HG03108 (cell line): Measurements from ENCODE around the gene TRMO.

ENCODE experiments used
- ATAC-seq: cut with Tn5 transposase; IDR thresholded peaks from one replicate; pipeline ENCODE4 v1.9.1; 2021; ENCODE audit warnings: moderate library complexity; ENCODE audit not compliant: unreplicated experiment

Gene TRMO

DNA sequence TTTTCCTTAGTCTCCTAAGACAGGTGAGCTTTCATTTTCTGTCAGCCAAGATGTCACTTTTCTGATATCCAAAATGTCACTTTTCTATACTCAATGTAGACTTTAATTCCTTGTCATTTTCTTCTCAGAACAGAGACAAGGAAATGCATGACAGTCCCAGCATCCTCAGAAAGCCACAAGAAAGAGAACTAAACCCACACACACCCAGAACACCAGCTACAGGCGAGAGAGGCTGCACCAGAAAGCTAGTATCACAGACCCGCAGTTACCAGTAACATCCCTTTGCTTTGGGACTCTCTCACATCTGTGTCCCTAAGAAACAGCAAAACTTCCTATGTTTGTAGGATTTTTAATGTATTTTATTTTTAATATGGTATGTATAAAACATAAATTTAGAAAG is 17.1 kb downstream of the TRMO start:
- ATAC-seq: no peak

- no peak for ATAC-seq
Measured at GRCh38 chr9:97904725-97905124, 17.6 kb downstream of the TRMO start.

DNA sequence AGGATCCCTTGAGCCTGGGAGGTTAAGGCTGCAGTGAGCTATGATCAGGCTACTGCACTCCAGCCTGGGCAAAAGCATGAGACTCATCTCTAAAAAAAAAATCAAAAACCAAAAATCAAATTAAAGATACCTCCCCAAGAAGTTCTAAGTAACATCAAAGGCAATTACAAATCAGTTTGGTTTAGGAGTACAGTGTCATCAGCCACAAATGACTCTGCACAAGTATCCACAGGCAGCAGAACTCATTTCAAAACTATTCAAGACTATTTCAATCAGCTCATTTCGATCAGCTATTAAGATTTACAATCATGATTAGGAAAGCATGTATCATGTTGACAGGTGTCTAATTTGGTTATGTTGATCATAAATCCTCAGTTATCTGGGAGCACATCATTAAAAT is 19.1 kb downstream of the TRMO start:
- no peak for ATAC-seq

DNA sequence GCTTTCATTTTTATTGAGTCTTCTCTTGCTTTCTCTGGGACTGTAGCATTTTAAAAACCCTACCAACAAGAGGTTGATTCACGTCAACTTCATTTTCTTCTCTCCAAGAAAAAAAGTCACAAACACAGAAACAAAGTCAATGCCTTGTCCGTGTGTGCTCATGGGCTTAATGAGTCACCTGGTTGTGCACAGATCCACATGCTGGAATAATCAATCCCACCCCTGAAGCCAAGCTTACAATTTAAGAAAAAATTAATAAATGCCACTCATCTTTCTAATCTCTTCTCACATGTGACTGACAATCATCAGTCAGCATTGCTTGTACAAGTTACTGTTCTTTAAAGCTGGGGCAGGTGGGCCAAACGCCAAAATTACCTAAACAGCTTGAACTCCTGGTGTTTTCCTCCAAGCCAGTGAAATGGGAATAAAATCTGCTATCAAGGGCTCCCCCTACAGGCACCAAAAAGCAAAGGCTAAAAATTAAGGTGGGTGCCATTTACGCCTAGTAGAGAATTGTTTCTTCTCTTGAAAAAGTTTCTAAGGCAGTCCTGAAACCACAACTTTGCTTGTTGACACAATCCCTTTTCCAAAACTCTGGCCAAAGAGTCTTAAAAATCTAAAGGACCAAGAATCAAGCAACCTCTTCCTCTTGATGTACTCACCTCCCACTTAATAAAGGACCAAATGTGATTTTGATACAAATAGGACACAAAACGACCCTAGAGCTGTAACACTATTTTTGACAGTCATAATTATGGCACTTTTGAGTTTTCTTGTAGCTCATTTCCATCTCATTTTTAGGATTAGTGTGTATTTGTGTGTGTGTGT is 21.3 kb downstream of the TRMO start:
- ATAC-seq: no peak

- ATAC-seq: no peak
Measured at GRCh38 chr9:97900103-97900737, 22.1 kb downstream of the TRMO start.

DNA sequence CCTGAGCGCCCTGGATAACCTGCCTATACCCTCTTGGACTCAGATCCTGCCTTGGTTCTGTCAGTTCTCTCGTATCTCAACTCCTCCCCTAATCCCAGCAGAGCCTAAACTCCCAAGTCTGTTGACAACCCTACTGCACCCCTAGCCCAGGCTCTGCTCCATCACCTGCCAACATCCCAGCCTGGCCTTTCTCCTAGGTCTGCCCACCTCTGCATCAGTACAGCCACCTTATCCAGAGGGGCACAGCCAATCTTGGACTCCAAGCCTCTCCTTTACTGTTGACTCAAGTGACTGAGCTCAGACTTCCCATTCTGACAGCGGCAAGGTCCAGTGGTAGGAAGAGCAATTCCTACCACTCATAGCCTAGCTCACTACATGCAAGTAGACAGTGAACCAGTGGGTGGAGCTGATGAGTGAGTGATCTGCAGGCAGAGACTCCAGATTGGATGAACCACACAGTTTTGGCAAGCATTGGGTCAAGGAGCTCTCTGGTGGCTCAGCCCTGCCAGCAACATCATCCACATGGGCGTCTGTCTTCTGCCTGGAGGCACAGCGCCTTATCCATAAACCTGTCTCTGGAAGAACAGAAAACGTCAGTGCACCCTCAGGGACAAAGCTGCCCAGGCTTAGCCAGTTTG is 26.5 kb downstream of the TRMO start:
- no peak for ATAC-seq

DNA sequence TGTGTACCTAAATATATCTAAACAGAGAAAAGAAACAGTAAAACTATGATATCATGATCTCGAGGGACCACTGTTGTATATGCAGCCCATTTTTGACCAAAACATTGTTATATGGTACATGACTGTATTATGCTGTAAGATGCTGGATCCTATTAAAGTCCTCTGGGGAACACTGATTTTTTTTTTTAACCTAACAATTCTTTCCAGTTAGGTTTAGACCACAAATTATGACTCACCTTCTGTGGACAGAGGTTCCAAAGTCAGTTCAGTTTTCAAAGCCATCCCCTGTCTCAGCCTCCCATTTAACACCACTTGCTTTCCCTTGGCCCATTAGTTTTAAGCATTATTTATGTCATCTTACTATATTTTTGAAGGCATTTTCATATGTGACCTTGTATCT is 27.1 kb downstream of the TRMO start:
- no peak for ATAC-seq

GRCh38 chr9:97892421-97892820 is 29.9 kb downstream of the TRMO start:
- no peak for ATAC-seq

- no peak for ATAC-seq
Measured at GRCh38 chr9:97891736-97892135, 30.6 kb downstream of the TRMO start.

DNA sequence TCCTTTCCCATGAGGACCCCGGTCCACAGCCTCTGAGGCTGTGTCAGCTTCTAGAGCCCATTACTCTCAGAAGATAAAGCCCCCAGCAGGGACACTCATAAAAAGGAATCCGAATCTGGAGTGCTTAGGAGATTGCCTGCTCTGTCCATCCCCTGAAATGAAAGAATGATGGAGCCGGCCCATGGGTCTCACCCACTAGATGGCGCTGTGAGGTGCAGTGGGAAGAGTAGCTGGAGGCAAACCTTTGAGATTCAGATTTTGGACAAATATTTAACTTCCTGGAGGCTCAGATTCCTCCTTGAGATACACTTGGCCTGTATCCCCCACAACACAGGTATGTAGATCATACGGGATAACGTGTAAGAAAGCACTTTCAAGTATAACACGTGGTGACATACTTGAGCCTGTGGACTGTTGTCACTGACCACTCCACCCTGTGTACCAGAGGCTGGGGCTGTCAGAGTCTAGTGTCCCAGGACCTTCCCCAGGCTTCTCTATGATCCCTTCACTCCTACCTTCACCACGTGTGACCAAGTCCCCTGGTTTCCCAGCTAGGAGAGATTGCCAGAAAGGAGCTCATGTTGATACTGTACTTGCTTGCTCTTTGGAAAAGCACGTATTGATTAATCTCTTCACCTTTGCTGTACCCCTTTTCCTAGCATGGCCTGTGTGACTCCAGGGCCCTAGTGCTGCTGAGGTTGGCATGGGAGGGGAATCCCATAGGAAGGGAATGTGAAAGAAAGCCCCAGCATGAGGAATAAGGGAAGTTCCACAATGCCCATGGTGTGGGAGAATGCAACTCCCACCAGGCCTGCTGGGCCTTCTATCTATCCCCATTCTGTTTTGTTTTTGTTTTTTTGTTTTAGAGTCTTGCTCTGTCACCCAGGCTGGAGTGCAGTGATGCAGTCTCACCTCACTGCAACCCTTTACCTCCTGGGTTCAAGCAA is 32.1 kb downstream of the TRMO start:
- ATAC-seq: no peak

- no peak for ATAC-seq
Measured at GRCh38 chr9:97880336-97880735, 42.0 kb downstream of the TRMO start.

- no peak for ATAC-seq
Measured at GRCh38 chr9:97876061-97876460, 46.2 kb downstream of the TRMO start.

DNA sequence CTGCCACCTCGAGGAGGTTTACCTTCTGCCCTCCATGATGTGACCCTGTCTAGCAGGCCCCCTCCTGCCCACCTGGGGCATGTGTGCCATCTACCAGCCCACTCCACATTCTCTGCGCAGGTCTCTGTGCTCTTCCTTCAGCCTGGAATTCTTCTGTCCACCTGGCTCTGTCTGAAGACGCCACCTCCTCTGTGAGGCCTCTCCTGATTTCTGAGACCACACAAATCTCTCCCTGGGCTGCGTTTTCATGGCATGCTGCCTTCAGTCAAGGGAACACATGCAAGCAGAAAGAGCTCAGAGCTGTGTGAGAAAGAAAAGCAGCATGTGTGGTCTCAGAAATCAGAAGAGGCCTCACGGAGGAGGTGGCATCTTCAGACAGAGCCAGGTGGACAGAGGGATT is 47.2 kb downstream of the TRMO start:
- ATAC-seq: no peak

DNA sequence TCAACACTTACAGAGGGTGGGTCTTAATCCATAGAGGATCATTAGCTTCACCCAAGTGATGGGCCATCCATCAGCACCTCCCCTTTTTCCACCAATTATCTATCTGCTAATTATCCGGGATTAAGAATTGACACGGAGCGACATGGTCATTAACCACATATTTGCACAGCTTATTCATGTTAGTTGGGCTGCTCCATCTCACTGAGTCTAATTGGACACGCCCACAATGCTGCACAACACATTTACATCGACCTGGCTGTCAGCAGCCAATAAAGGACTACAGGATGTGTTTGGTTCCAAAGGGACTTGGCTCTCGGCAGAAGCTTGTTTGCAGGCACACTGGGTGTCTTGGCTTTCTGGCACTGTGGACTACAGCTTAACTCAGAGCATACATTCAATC is 47.7 kb downstream of the TRMO start:
- ATAC-seq: no peak

- ATAC-seq: no peak
Measured at GRCh38 chr9:97873882-97874281, 48.4 kb downstream of the TRMO start.

- ATAC-seq: no peak
Measured at GRCh38 chr9:97873425-97873824, 48.9 kb downstream of the TRMO start.

GRCh38 chr9:97868859-97869258 is 53.4 kb downstream of the TRMO start:
- ATAC-seq: no peak

- ATAC-seq: no peak
Measured at GRCh38 chr9:97866848-97867247, 55.5 kb downstream of the TRMO start.

- no peak for ATAC-seq
Measured at GRCh38 chr9:97866300-97866699, 56.0 kb downstream of the TRMO start.

DNA sequence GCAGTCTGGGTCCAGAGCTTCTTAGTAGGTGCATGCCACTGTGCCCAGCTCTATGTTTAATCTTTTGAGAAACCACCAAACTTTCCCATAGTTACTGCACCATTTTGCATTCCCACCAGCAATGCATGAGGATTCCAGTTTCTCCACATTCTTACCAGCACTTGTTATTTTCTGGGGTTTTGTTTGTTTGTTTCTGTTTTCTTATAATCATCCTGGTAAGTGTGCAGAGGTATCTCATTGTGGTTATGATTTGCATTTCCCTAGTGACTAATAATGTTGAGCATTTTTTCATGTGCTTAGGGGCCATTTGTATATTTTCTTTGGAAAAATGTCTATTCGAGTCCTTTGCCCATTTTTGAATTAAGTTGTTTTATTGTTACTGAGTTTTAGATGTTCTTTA is 57.9 kb downstream of the TRMO start:
- no peak for ATAC-seq

GRCh38 chr9:97863314-97863713 is 59.0 kb downstream of the TRMO start:
- no peak for ATAC-seq
